ENCODE data around the gene GRP.

GRP gene

DNA sequence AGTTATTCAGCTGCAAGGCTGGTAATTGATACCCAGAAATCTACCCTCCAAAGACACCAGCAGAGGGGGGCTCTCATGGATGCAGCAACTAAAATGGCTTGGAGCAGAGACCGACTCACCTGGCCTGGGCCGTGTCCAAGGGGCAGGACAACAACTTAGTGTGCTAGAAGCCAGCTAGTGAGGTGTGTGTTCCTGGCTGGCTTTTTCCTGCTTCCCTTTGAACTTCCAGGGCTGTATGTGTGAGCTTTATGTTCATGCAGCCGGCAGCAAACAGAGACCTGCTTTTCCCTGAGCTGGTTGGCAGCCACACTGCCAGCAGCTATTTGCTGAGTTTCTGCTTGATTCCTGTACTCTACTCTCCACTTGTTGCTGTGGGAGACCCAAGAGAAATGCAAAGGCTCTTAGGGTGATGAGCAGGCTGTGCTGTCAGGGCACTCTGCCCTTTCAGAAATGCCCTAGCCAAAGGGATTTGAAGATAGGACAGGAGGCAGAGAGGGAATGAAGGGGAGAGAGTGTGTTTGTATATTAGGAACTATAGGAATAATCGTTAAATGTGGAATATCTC, 23.7 kb upstream of the GRP start:
- TF ChIP-seq CSDC2 (CRISPR knock-in tag; IDR thresholded peaks at IDR 0.05), result no peak
- no peak for TF ChIP-seq ZNF8 (CRISPR knock-in tag; IDR thresholded peaks at IDR 0.05)
- no peak for TF ChIP-seq GLIS3 (CRISPR knock-in tag; IDR thresholded peaks at IDR 0.05)
- no peak for ATAC-seq

GRCh38 chr18:59197636-59198035, 22.3 kb upstream of the GRP start:
- TF ChIP-seq ZFP3 (CRISPR knock-in tag; IDR thresholded peaks at IDR 0.05), result no peak
- TF ChIP-seq ZFP30 (CRISPR knock-in tag; IDR thresholded peaks at IDR 0.05), result no peak
- TF ChIP-seq PPARA (CRISPR knock-in tag; IDR thresholded peaks at IDR 0.05; ENCODE audit: borderline replicate concordance), result no peak
- TF ChIP-seq GLIS3 (CRISPR knock-in tag; IDR thresholded peaks at IDR 0.05), result no peak
- no peak for TF ChIP-seq OSR1 (CRISPR knock-in tag; IDR thresholded peaks at IDR 0.05)
- no peak for TF ChIP-seq ZNF70 (CRISPR knock-in tag; IDR thresholded peaks at IDR 0.05)
- TF ChIP-seq TCF4 (CRISPR knock-in tag; IDR thresholded peaks at IDR 0.05; ENCODE audit: borderline replicate concordance), result no peak
- TF ChIP-seq ARNTL (CRISPR knock-in tag; IDR thresholded peaks at IDR 0.05; ENCODE audit: borderline replicate concordance, low read depth), result no peak
- TF ChIP-seq SNAI2 (CRISPR knock-in tag; IDR thresholded peaks at IDR 0.05), result no peak
- no peak for TF ChIP-seq CSRNP3 (CRISPR knock-in tag; IDR thresholded peaks at IDR 0.05)
- TF ChIP-seq ESRRG (CRISPR knock-in tag; IDR thresholded peaks at IDR 0.05), result no peak
- no peak for TF ChIP-seq ZC3H10 (CRISPR knock-in tag; IDR thresholded peaks at IDR 0.05)
- no peak for TF ChIP-seq ZNF8 (CRISPR knock-in tag; IDR thresholded peaks at IDR 0.05)
- TF ChIP-seq BACH2 (CRISPR knock-in tag; IDR thresholded peaks at IDR 0.05; ENCODE audit: borderline replicate concordance), result no peak
- no peak for TF ChIP-seq PATZ1 (CRISPR knock-in tag; IDR thresholded peaks at IDR 0.05; ENCODE audit: borderline replicate concordance)
- TF ChIP-seq, protein P1, sequence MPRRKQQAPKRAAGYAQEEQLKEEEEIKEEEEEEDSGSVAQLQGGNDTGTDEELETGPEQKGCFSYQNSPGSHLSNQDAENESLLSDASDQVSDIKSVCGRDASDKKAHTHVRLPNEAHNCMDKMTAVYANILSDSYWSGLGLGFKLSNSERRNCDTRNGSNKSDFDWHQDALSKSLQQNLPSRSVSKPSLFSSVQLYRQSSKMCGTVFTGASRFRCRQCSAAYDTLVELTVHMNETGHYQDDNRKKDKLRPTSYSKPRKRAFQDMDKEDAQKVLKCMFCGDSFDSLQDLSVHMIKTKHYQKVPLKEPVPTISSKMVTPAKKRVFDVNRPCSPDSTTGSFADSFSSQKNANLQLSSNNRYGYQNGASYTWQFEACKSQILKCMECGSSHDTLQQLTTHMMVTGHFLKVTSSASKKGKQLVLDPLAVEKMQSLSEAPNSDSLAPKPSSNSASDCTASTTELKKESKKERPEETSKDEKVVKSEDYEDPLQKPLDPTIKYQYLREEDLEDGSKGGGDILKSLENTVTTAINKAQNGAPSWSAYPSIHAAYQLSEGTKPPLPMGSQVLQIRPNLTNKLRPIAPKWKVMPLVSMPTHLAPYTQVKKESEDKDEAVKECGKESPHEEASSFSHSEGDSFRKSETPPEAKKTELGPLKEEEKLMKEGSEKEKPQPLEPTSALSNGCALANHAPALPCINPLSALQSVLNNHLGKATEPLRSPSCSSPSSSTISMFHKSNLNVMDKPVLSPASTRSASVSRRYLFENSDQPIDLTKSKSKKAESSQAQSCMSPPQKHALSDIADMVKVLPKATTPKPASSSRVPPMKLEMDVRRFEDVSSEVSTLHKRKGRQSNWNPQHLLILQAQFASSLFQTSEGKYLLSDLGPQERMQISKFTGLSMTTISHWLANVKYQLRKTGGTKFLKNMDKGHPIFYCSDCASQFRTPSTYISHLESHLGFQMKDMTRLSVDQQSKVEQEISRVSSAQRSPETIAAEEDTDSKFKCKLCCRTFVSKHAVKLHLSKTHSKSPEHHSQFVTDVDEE (CRISPR knock-in tag; IDR thresholded peaks at IDR 0.05), result no peak
- no peak for ATAC-seq

DNA sequence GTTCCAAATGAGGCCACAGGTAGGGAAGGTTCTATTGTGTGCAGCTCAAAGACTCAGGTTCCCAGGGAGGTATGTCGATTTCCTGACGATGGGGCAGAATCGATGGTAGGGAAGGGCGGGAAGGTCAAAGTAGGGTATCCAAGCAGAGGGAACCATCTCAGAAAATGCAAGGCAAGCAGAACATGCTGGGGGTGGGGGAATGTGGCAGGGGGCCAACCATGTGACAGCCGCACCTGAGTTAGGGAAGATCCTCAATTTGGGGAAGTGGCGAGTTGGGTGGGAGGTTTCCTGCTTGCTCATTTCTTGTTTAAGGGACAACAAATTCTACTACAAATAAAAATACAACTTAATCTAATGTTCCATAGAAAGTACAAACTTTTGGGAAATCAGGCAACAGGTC, 21.7 kb upstream of the GRP start:
- ATAC-seq, result no peak
- no peak for TF ChIP-seq CSRNP3 (CRISPR knock-in tag; IDR thresholded peaks at IDR 0.05)
- TF ChIP-seq ISL1 (CRISPR knock-in tag; IDR thresholded peaks at IDR 0.05), result no peak

DNA sequence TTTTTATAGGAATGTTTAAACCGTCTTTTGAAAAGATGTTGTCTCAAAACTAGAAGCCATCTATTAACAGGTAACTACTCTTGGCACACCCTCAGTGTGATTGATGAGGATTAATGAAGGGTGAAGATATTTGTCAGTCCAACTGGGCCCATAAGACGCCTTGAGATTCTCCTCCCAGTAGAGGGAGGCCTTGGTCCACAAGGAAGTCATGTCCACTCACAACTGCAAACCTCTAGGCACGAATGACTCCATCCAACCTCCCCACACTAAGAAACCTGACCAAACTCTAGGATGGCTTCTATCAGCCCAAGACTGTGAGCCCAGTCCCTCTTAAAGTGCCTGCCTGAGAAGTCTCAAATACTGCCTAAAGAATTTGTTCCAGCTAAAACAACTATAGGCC, 19.2 kb upstream of the GRP start:
- peak; percentile 55; the same call in 2 of the 3 replicates for ATAC-seq
- TF ChIP-seq TCF4 (CRISPR knock-in tag; IDR thresholded peaks at IDR 0.05; ENCODE audit: borderline replicate concordance), result no peak
- TF ChIP-seq GLIS3 (CRISPR knock-in tag; IDR thresholded peaks at IDR 0.05), result no peak
- no peak for TF ChIP-seq OSR1 (CRISPR knock-in tag; IDR thresholded peaks at IDR 0.05)
- no peak for TF ChIP-seq ESRRG (CRISPR knock-in tag; IDR thresholded peaks at IDR 0.05)
- TF ChIP-seq ZNF8 (CRISPR knock-in tag; IDR thresholded peaks at IDR 0.05), result no peak
- no peak for TF ChIP-seq ZC3H10 (CRISPR knock-in tag; IDR thresholded peaks at IDR 0.05)
- no peak for TF ChIP-seq CSRNP3 (CRISPR knock-in tag; IDR thresholded peaks at IDR 0.05)
- no peak for TF ChIP-seq PPARA (CRISPR knock-in tag; IDR thresholded peaks at IDR 0.05; ENCODE audit: borderline replicate concordance)
